NCI-H82 treated with DMSO at 0.1 percent for 48 hours (cell line): ENCODE measurements around the gene TMEM200A.

Experiments used
- DNase-seq: peaks from one replicate; lab custom pipeline; 2025; ENCODE audit not compliant: unreplicated experiment; lab: John Stamatoyannopoulos, UW

TMEM200A gene

DNA sequence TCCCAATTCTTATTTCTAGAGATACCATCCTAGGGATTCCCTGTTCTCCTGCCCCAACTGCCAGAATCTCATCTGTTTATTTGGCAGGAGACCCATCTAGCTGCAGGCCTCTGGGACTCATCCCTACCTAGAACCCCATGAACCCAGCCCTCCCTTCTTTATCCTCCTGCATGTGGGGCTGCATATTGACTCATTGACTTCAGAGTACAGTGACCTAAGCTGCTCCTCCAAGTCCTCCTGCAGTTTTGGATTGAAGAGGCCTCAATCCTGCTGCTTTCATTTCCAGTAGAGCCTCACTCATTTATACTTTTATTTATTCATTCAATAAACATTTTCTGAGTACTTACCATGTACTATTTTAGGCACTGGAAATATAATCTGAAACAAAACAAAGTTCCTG is 11.6 kb downstream of the TMEM200A start:
- DNase-seq = no peak

DNA sequence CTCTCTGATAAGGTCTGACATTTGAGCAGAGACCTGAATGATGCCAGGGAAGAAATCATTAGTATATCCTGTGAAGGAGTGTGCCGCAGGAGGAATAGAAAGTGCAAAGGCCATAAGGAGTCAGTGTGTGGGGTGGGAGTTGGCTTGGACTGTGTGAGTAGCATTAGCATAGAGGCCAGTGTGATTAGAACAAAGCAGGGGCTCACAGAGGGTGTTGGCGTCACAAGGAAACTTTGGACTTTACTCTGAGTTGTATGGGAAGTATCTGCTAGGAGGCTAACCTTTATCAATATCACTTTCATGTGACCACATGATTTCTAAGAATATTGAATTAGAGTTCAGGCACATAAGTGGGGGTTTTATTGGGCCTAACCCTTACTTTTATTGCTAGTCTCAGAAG is 12.1 kb downstream of the TMEM200A start:
- DNase-seq = no peak

DNA sequence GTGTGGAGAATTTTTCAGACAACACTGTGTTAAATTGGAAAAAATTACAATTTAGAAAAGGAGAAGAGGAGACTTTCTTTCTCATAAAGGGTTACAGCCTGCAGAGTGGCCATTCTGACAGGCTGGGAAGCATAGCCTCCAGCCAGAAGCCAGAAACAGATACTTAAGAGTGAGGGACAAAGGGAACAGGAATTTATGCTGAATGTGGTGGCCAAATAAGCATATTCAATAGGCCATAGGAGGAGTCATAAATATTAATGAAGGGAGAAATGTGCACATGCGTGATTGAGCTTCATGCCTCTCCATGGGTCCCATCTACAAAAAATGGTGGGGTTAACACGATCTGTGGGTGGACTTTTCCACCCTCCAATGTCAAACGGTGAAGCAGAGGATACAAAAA is 13.4 kb downstream of the TMEM200A start:
- DNase-seq = no peak

DNA sequence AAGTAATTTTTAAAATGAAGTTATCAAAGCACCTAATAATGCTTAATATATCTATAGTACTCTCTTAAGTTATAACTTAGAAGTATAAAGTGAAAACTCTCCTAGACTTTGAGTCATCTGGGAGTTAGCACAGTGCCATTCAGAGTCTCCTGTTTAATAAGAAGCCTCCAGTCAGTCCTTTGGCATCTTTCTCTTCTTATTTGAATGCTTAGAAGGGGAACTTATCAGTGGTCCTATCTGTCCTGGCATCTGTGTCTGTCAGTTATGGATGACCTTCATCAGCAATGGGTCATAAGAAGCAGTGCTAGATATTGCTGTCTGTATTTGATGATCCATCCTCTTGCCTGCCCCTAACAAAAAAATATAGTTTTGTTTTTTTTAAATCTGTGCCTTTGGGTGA is 15.2 kb downstream of the TMEM200A start:
- no peak for DNase-seq

DNA sequence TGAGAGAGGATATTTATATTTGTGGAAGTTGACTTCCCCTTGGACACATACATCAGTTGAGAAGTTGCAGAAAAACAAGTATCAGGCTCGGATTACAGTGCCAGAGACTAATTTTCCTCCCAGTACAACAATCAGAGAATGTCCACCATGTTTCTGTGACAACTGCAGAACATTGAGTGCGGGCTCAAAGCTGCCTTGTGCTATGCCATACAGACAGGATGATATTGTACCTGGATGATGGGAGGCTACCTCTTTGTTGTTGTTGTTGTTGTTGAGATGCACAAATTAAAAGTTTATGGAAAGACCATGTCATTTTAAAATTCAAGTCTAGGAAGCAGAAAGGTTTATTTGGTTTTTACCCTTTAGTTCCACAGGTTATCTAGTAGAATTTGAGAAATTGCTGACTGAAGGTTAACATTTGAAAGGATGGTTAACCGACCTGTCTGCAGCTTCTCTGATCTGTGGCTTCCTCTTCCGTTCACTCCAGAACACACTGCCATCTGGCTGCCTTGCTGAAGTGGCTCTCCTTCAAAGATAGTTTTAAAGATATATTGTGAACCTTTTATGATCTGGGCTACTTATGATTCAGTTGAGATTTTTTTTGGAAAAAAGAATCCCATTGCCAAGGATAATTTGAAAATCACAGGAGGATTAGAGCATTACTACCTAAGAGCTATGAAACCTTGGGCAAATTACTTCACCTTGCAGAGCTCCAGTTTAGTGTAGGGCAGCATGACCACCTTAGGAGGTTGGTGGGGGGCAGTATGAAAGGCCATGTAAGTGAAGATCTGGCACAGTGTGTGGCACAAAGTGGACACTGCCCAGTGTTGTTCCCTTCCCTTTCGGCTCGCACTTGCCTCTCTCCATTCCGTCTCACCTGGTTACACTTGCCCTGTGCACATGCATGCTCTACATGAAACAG is 15.9 kb downstream of the TMEM200A start:
- DNase-seq = no peak

DNA sequence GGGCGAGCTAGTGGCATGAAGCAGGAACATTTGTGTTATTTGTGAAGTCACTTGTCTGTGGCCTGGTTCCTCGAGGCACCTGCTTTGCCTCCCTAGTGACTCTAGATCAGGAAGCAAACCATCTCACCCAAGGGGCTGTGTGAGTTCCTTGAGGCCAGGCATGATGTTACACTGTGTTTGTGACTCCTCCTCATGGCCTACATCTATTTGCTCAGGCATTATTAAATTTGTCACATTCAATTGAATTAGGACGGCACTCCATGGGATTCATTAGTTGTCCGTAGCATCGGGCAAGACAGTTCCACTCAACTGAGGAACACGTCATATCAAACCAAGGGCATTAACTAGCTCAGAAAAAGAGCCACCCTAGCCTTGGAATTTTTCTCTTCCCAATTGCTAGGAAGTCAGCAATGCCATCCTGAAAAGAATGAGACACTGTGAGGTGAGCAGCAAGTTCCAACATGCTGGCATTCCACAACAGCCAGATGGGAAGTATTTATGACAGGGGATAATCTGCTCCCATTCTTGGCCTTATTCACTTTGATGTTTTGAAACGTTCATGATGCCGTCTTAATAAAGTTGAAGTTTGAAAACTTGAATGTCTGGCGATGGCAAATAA is 17.2 kb downstream of the TMEM200A start:
- DNase-seq = no peak

DNA sequence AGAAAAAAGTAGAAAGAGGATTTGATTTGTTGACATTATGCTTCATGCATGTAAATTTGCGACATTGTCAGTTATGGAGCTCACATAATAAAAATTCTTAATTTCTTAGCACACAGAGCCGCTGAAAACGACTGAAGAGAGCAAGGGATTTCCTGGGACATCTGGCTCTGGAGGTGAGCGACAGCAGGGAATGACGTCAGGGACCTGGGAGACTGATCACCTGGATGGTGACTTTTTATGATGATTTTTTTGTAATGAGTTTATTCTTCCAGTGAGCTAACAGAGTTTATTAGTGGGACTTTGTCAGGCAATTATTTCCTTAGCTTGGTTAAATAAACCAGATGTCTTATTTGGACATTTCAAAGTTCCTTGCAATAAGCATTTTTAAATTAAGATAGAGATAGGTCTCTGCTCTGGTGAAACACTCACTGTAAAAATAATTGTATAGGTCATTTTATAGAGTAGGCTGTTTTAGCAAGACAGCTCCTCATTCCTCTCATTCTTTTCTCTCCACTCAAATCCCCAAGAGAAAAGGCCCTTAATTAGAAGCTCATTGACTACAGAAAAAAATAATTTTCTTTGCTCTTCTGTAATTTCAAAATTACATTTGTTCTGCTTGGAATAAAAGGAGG is 19.4 kb downstream of the TMEM200A start:
- no peak for DNase-seq

DNA sequence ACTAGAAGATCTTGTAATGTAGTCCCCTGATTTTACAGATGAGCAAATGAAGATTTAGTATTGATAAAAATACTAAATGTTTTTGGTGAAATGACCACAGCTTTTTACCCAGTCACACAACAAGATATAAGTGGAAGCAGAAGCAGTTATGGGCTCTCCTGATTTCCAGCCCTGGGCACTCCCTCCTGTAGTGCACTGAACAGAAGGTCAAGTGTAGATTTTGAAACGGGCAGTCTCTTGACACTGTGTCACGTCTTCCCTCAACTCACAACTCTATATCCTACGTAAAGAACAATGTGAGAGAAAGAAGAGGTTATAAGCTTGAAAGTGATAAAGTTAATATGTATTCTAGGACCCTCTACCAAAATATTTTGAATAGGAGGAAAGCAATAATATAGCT is 23.3 kb downstream of the TMEM200A start:
- no peak for DNase-seq

DNA sequence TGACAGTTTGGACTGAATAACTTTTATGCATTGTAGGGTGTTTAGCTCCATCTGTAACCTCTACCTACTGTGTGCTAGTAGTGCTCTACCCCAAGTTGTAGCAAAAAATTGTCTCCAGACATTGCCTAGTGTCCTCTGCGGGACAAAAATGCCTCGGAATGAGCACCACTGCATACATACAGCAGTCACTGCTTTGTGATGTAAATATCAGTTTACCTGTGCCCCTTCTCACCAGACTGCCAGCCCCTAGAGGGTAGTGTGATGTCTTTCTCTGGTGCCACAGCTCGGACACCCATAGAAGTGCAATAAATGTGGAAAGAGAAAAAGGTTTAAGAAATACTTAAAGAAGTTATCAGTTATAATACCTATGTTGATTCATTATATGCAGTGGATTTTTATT is 25.1 kb downstream of the TMEM200A start:
- DNase-seq = no peak

DNA sequence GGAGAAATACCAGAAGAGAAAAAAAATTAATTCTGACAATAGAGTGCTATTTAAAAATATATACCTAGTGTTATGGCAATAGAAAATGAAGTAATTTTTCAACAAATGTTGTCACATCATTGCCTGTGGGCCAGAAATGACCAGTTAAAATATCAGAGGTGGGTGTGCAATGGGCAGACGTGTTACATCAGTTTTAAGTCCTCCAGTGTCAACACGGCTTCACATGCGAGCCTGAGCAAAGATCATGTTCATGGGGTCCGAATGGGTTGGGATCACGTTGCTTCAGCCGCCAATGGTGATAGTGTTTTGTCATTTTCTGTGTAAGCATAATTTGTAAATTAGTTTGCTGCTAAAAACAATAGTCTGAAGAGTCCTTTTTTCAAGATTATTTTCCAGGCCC is 27.5 kb downstream of the TMEM200A start:
- no peak for DNase-seq

DNA sequence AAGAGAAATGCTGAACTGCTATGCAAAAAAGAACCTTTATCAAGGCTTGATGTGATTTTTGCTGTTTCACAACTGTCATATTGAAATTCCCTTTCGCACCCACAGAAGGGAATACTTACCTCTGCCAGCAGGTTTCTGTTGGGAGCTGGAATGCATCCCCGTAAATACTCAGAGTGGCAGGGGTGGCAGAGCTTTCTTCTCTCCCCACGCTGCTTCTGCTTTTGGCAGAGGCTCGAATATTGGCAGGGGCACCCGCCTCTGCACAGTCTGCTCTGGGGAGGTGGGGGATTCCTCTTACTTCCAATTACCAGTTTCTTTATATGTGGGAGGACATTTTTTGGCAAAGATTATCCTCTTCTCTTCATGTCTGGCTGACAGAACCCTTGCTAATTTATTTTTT is 28.4 kb downstream of the TMEM200A start:
- no peak for DNase-seq

DNA sequence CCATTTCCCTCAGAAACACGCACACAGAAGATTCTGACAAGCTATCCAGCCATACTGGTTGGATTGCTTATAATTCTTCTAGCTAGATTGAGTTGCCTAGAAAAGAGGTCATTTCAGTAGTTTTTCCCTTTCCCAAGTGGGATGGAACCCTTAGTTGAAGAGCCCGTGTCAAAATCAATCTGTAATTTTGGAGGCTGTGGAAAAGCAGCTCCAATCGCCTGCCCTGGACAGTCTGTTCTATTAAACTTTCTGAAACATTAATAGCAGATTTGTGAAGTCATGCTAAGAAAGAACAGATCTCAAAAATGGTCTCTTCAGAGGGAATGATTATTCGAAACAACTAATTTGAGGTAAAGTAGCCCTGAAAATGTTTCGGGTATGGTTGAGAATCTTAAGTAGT is 29.3 kb downstream of the TMEM200A start:
- DNase-seq = no peak

DNA sequence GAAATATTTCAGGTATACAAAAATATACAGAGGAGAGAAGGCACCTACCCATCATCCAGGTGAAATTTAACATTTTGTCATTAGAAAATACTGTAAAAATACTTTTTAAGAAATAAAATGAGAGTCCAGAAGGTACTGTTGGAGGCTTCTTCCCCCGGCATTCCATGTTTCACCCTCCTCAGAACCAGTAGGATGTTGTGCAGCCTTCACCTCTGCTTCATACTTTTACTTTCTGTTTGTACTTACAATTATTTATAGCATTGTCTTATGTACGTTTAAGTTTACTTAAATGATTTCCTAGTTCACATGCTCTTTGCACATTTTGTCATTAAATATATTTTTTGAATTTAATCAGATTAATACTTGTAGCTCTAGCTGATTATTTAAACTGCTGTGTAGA is 30.9 kb downstream of the TMEM200A start:
- no peak for DNase-seq

DNA sequence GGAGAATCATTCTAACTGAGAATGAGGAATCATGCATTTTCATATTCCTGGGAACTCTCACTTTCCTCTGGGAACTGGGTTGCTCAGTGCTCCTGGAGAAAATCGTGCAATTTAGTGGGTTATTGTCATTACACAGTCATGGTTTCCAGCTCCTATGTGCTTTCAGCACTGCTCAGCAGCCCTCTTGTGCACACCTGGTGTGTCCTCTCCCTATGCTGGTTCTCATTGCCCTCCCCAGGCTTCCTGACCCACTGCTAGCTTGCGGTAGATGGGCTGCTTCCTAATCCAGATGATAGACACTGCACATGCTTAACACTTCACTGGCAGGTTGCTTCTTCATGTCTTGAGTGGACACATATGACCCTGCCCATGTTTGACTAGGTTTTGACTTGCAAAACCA is 39.7 kb downstream of the TMEM200A start:
- DNase-seq = no peak

DNA sequence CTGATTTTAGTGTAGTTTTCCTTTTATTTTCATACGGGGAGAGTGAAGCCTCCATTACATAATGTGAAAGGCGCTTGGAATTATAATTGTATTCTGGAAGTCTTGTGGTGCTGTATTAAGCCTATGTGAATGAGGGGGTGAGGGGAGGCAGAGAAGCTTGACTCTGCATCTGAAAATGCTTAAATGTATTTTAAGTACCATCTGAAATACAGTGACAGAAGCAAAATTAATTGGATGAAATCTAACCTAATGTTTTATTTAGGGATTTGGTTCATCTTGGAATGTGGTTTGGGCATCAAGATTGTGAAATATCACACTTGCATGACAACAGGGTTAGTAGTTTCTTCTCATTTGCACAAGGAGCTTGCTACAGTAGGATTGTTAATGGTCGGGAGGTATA is 41.2 kb downstream of the TMEM200A start:
- DNase-seq = no peak

DNA sequence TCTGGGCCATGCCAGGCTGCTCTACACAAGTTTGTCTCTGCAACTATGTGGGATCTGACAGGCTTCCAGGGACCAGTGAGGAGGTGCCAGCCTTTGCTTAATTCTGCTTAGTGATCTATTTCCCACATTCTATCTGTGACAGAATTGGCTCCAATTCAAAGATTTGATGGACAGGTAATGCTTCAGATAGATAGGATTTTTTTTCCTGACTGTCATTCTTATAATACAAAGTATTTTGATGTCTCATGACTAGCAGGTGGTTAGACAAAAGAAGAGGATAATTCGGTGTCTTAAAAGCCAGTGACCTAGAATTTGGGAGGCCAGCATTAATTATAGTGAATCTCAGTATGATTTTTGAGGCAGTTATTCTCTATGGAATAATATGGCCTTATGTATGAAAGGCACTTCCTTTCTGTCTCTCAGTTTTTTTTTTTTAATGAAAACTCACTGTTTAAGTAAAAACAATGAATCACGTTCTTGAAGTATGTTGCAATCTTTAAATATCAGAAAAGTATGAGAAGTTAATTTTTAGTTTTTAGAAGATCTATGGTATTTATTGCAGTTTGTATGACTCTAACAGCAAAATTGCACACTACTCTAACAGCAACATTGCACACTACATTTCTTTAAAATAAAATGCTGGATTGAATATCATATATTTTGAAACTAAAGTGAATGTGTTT is 43.7 kb downstream of the TMEM200A start:
- DNase-seq = no peak

DNA sequence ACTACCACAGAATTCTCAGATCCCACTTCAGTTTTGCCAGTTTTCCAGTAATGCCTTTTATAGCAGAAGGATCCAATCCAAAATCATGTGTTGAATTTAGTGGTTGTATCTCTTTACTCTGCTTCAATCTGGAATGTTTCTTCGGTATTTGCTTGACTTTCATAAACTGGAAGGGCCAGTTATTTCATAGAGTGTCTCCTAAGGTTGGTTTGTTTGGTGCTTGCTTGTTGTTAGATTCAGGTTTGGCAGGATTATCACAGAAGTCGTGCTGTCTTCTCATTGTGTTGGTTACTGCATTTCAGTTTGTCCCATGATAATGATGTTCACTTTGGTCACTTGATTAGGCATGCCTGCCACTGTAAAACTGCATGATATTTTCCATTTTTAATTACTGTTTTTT is 45.7 kb downstream of the TMEM200A start:
- DNase-seq = no peak

DNA sequence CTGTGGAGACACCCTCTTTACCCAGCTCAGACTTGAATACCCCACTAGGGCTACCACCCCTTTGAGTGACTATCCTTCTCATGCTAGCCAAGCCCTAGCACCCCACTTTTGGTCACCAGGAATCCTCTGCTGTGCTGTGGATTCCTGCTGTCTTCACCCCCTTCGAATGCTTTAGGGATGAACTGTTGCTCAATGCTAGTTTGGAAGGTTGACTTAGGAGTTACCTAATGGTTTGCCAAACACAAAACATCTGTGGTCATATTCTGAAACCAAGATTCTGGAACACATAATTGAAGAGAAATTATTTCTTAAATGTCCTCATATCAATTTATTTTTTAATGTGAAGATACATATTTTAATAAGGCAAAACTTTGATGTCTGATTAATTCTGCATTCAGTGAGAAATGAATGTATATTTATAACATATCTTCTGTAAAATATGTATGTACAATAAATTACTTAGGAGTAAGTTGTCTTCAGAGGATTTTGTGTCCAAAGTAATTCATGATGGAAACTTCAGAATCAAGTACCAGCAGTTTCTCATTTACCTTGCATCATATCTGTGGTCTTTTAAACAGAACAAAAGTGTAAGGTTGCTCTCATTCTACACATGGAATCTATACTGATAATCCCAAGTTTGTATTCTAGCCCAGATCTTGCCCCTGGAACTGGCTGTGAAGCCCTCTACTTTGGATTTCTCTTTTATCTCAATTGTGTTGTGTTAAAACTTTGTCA is 46.9 kb downstream of the TMEM200A start:
- DNase-seq = no peak

DNA sequence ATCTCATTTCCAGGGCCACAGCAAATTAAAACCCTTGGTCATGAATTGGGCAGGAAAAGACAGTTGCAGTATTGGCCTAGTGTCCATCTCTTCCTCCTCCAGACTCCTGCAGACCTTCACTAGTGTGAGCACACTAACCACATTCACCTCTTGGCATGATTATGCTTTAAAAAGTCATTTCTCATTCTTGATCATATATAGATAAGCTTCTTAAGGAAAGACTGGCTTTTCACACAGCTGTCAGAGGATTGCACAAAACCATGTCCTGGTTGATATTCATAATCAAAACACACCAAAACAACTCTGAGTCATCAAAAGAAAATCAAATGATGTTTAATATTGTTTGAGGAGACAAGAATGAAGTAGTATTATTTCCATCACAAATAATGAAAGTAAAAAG is 52.1 kb downstream of the TMEM200A start:
- no peak for DNase-seq

DNA sequence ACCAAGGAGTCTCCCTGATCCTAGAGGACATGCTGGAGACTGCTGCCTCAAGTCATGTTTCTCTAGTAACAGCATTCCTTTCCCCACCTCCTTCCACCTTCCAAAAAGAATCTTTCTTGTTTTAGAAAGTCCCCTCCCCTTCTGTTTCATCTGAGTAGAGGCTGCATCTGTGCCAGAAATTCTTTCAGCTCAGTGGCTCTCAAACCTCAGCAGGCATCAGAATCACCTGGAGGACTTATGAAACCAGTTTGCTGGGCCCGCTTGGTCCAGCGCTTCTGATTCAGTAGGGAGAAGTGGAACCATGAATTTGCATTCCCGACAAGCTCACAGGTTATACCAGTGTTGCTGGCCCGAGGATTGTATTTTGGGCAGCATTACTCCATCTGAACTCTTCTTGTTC is 55.1 kb downstream of the TMEM200A start:
- DNase-seq = no peak

DNA sequence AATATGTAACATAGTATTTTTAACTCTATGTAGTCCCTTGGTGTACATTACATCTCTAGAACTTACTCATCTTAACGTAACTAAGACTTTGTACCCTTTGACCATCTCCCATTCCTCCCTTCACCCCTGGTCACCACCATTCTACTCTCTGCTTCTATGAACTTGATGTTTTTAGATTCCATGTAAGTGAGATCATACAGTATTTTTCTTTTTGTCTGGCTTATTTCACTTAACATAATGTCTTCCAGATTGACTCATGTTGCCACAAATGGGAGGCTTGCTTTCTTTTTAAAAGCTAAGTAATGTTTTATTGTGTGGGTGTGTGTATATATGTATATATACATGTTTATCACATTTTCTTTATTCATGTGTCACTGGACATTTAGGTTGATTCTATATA is 55.8 kb downstream of the TMEM200A start:
- no peak for DNase-seq
